GM18868 (cell line): ENCODE measurements around the gene SDK1.
"Not testable (repeated sequence)": the region's sequence is repeated elsewhere in the genome, so short reads cannot be mapped to it uniquely, and the experiment has no call there.

Experiments
- ATAC-seq: cut with Tn5 transposase; IDR thresholded peaks from one replicate; pipeline ENCODE4 v1.9.1; 2021; ENCODE audit warnings: mild to moderate bottlenecking, moderate library complexity; ENCODE audit not compliant: unreplicated experiment

Gene SDK1

DNA sequence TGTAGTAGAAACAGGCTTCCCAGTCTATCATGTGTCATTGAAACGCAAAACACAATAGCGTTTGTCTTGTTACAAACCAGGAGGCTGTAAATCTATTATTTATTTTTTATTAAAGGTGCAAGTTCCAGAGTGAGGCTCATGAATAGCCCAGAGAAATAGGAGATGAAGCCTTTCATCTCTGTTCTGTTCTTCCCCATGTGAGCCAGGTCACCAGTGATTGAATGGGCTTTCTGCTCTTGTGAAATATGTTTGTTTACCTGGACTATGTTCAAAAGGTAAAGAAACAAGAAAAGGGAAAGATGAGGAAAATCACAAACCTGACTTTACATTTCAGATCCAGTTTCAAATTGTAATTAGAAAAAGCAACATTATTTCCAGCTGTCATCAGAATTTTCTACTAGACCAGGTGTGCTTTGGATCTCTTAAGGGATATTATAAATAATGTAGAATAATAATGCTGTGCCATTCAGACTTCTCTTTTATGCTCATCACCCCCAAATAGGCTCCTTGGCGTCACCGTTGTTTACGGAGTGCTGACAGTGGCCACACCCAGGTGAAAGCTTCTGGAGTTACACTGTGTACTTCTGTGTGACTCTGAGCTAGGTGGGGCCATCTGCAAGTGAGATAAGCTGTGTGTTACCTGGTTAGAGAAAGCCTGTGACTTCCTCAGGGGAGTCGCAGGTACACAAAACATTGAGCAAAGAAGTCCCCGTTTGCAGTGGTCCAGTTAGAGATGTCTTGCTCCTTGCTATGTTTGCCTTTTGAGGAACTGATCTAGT is 274.9 kb downstream of the SDK1 start:
- no peak for ATAC-seq

DNA sequence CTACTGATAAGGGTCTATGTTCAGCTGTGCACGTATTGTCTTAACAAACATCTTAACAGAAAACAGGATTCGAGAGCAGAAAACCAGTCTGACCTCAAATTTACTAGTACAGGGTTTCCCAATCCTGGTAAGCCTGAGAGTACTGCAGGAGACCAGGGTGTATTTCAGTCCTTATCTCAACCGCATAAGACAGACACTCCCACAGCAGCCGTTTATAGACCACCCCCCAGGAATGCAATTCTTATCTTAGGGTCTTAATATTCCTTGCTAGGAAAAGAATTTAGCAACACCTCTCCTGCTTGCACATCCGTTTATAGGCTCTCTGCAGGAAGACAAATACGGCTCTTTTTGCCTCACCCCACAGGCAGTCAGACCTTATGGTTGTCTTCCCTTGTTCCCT is 277.3 kb downstream of the SDK1 start:
- ATAC-seq = no peak

- no peak for ATAC-seq
Measured at GRCh38 chr7:3579638-3580219, 278.7 kb downstream of the SDK1 start.

DNA sequence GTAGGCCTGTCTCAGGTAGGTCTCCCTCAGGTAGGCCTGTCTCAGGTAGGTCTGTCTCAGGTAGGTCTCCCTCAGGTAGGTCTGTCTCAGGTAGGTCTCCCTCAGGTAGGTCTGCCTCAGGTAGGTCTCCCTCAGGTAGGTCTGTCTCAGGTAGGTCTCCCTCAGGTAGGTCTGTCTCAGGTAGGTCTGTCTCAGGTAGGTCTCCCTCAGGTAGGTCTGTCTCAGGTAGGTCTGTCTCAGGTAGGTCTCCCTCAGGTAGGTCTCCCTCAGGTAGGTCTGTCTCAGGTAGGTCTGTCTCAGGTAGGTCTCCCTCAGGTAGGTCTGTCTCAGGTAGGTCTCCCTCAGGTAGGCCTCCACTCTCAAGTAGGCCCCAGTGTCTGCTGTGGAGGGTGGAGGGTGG is 281.1 kb downstream of the SDK1 start:
- not testable (repeated sequence) for ATAC-seq

- ATAC-seq = no peak
Measured at GRCh38 chr7:3585826-3586225, 284.8 kb downstream of the SDK1 start.

DNA sequence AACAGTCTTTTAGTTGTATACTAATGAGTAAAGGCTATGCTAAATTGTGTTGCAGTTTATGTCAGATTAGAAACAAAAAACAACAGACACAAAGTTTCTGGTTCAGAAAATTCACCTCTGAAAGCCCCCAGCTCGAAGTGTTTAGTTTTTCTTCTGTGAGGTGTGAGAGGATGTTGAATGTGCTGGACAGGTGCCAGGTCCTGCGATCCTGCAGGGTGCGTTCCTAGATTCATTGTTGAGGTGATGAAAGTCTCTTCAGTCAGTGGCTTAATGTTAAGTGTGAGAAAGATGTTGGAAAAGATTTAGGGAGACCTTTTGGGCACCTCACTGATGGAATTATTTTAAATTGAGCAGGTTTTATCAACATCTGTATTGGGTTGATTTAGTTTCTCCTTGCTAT is 287.3 kb downstream of the SDK1 start:
- no peak for ATAC-seq

DNA sequence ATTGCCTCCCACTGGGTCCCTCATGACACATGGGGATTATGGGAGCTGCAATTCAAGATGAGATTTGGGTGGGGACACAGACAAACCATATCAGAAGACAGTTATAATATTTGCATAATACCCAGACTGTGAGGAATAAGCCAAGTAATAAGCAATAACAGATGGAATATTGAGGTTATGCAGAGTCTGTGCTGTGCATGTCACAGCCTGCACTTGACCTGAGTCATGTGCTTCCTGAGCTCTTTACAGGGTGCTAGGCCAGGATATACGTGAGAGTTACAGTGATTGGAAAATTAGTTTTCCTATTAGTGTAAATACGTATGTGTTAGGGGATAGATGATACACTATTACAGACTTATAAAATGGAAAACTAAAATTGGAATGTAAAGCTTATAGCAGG is 288.7 kb downstream of the SDK1 start:
- ATAC-seq = no peak

- no peak for ATAC-seq
Measured at GRCh38 chr7:3591219-3591618, 290.2 kb downstream of the SDK1 start.

- ATAC-seq = no peak
Measured at GRCh38 chr7:3591944-3592343, 290.9 kb downstream of the SDK1 start.

- ATAC-seq = no peak
Measured at GRCh38 chr7:3592401-3593134, 291.5 kb downstream of the SDK1 start.

- no peak for ATAC-seq
Measured at GRCh38 chr7:3594901-3595300, 293.8 kb downstream of the SDK1 start.

- no peak for ATAC-seq
Measured at GRCh38 chr7:3598854-3599253, 297.8 kb downstream of the SDK1 start.

DNA sequence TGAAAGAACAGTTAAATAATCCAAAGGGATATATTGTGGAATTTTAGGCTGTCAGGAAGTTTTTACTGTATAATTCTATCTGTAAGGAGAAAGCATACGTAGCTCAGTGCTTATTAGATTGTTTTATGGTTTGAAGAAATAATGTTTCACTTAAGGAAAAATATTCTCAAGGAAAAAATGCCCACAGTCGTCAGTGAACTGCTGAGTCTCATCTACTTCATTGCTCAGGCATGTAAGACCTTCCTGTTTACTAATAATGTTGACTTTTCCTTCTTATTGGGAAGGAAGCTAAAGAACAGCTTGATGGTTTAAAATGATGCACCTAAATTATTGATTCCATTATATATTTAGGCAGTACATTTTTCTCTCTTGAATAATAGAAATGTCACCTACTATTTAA is 304.2 kb downstream of the SDK1 start:
- ATAC-seq = no peak

DNA sequence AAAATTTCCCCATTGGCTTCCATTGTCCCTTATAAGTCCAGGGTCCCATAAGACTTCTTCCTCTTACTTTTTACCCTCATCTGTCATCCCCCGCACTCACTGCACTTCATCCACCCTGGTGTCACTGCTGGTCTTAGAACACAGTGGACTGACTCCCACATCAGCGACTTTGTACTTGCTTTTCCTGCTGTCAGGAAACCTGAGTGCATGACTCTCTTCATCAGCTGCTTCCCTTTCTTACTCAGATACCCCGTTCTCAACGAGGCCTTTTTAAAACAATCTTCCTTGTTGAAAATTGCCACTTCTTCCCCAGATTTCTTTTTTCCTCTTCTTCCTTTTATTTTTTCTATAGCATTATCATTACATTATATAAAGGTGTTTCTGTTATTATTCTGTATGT is 305.4 kb downstream of the SDK1 start:
- ATAC-seq = no peak

GRCh38 chr7:3607847-3608246 is 306.8 kb downstream of the SDK1 start:
- ATAC-seq = no peak

GRCh38 chr7:3616306-3616705 is 315.3 kb downstream of the SDK1 start:
- ATAC-seq = no peak

- no peak for ATAC-seq
Measured at GRCh38 chr7:3630081-3630480, 329.0 kb downstream of the SDK1 start.

DNA sequence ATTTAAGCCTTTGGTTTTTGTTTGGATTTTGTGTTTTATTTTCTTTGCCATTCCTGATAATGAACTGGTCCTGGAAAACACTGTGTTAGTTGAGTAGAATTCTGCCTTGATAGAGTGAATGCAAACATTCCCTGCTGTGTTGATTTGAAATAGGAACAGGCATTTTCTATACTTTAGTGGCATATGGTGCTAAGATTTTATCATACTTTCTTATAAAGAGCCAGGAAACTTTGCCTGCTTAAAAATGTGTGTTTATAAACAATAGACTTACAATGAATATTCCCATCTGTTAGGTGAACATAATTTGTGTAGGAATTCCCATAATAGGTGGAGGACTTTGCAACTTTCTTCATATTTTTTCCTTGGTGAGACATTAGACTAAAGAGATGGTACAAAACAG is 333.3 kb downstream of the SDK1 start:
- ATAC-seq = no peak

DNA sequence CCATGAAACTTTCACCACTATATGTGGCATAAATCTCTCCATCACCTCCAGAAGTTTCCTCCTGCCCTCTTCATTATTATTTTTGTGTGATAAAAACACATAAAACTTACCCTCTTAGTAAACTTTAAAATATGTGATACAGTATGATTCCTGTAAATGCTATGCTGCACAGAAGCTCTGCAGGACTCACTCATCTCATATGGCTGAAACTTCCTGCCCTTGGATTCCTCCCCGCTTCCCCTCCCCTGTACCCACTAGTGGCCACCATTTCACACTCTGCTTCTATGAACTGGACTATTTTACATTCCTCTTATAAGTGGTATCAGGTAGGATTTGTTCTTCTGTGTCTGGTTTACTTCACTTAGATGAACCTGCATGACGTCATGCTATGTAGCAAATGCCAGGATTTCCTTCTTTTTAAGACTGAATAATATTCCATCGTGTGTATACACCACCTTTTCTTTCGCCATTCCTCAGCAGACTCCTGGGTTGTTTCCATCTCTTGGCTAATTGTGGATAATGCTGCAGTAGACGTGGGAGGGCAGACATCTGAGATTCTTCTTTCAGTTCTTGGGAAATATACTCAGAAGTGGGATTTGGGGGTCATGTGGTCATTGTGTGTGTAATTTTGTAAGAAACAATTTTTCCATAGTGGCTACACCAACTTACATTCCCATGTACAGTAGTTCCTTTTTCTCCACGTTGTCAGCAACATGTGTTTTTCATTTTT is 335.2 kb downstream of the SDK1 start:
- ATAC-seq = no peak

GRCh38 chr7:3639253-3639652 is 338.2 kb downstream of the SDK1 start:
- ATAC-seq = no peak

DNA sequence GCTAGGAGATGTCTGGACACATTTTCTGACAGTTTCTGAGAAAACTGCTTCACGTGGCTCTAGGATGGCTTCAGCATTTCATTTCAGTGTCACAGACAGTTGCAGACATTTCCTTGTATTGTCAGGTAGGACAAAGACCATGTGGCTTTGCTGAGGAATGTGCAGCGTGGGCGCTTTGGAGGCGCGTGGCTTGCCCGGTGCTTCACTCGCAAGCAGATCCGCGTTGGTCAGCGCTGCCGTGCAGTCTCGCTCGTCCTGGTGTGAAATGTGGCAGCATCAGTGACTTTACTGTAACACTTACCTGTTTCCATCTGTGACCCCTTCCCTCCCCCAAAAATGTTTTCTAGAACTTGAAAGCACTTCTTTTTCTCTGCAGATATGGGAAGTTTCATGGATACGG is 340.5 kb downstream of the SDK1 start:
- ATAC-seq = no peak
